Subcutaneous adipose tissue (tissue), 4 donors: ENCODE measurements around the gene NME7. TPM values are rescaled to one million over a fixed set of nuclear protein-coding genes. Genes with fewer than 3 reads are reported as not detected.

ENCODE experiments used
- total RNA-seq, 4 donors: library from RNA; depleted of rRNA; stranded (reverse); fragments of >200 nt; gene quantifications; one replicate each; pipeline ENCODE4 v1.1.0, GENCODE V29; 2016
- TF ChIP-seq, protein P1 (sequence below): fragments of 450-650 bp; IDR thresholded peaks from one replicate; pipeline ENCODE4 v1.5.1; 2016; ENCODE audit warnings: low read depth, mild to moderate bottlenecking, control low read depth, antibody characterized with exemption, moderate library complexity

The NME7 gene
- total RNA-seq, 4 donors from 2014 or later: 10.5 to 14.2 (median 12.9) TPM

DNA sequence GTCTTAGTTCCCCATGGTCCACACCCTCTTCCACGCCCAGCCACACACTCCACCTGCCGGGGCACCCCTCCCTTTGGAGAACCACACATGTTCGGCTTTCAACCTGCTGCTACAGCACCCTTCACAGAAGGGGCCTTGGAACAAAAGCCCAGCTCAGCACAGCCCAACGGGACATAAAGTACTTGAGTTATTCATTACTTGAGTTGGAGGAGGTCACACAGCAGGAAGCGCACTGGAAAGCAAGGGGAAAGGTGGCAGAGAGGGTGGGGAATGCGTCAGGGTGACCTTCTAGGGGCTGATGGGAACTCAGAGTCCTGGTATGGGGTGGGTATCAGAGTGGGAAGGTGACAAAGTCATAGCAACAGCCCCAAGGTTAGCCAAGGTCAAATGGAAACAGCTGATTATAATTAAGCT, 264.1 kb downstream of the NME7 start:
- TF ChIP-seq, protein P1, sequence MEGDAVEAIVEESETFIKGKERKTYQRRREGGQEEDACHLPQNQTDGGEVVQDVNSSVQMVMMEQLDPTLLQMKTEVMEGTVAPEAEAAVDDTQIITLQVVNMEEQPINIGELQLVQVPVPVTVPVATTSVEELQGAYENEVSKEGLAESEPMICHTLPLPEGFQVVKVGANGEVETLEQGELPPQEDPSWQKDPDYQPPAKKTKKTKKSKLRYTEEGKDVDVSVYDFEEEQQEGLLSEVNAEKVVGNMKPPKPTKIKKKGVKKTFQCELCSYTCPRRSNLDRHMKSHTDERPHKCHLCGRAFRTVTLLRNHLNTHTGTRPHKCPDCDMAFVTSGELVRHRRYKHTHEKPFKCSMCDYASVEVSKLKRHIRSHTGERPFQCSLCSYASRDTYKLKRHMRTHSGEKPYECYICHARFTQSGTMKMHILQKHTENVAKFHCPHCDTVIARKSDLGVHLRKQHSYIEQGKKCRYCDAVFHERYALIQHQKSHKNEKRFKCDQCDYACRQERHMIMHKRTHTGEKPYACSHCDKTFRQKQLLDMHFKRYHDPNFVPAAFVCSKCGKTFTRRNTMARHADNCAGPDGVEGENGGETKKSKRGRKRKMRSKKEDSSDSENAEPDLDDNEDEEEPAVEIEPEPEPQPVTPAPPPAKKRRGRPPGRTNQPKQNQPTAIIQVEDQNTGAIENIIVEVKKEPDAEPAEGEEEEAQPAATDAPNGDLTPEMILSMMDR: no peak

DNA sequence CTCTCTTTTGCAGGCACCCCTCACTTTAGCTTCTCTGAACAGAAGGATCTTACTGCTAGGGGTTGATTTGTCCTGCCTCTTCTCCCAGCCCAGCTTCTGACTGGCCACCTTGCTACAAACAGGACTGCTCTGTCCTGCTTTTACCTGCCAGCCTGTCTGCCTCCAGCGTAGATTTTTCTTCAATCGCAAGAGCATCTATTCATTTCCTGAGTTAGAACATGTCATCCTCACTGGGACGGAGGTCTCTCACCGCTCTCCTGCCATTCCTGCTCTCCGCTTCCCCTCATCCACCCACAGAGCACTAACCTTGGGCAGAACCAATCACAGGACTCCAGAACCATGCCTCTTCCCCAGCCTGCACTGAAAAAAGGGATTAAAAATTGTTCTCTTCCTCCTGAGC, 264.6 kb downstream of the NME7 start:
- TF ChIP-seq, protein P1: no peak

DNA sequence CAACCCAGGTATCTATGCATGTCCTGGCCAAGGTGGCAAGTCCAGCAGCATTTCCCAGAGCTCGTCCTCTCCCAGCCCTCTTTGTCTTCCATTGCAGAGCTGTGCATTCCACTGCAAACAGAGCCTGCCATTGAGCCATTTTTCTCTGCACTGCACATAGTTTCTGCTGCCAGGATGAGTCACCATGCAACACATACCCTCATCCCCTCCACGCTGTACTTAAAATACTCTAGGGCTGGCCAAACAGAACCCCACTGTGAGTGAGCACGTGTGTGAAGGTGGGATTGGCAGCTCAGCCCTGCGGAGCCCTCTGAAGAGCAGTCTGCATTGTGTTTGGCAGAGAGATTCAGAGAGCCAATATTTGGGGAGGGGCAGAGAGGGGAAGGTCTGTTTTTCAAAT, 265.0 kb downstream of the NME7 start:
- TF ChIP-seq, protein P1: no peak

DNA sequence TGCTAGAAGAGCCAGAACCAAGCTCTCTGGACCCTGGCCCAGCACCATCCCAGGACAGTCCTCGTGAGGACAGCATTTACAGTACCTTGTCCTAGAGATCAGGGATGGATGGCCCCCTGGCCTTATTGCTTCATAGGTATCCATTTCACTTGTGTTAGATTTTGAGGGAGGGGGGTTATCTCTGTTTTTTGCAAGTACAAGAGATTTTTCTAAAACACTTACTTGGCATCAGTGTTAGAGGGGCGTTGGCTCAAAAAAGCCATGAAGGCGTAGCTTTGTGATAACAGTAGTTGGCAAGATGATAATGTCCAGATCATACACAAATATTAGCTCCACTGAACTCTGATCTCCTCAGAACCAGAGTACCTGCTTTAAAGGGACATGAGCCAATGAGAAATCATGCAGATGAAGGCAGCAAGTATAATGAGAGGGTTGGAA, 266.9 kb downstream of the NME7 start:
- TF ChIP-seq, protein P1: no peak

DNA sequence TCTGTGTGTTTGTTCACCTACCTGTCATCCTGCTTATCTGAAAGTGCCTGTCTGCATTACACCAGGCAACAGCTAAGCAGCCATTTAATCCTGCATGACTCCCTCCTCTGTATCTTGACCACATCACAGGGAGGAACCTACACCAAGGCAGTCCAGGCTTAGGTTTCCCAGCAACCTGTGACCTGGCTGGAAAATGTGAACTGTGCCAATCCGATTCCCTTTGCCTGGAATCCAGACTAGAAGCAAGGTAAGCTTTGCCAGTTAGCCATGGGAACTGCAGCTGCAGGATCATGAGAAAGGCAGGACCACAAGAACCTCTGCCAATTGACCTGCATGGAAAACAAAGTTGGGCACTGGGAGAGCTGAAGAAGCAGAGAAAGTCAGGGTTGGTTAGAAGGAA, 267.4 kb downstream of the NME7 start:
- TF ChIP-seq, protein P1: no peak

DNA sequence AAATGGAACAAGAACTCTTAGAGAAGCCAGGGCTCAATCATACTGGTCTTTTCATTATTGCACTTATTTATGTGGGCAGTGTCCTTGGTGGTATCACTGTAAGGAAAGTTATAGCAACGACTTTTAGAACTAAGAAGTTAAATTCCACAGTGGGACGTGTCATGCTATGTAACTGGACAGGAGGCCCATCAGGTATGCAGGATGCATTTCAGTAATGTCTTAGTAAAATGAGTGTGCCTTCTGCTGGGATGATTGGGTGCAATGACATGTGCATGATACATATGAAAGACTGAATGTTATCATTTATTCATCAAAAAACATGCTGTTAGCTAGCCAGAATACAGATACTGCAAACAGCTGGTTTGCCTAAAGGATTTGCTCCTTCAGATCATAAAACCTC, 268.0 kb downstream of the NME7 start:
- TF ChIP-seq, protein P1: no peak

DNA sequence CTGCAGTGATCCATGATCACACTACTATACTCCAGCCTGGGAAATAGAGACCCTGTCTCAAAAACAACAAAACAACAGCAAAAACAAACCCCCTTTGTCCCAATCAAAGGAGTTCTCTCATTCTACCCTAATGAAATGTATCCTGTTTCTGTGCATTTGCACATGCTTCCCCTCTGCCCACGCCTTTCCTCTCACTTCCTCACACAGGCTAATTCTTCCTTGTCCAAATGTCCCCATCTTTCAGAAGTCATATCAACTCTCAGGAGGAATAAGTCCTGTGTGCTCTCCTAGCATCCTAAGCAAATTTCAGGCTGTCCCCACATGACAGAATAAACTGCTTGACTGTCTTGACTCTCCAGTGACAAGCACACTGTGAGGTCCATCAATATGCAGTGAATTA, 269.2 kb downstream of the NME7 start:
- TF ChIP-seq, protein P1: no peak
